ENCODE data around the gene MSL2.
"Not testable (repeated sequence)": the region's sequence is repeated elsewhere in the genome, so short reads cannot be mapped to it uniquely, and the experiment has no call there.

MSL2 gene

DNA sequence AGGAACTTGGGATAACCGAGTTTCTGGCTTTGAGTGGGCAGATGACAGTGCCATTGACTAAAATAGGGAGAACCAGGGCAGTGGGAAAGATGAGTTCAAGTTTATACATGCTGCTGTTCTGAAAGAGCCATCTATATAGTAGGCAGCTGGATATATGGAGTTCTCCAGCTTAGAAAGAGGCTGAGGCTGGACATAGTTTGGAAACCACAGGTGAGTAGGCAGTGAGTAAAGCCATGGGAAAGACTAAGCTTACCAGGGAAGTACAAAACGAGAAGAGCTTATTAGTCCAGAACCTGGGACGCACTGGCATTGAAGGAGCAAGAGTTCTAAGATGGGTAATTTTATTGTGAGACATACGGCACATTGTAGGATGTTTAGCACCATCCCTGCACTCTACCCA is 54.2 kb downstream of the MSL2 start:
- no peak for DNase-seq

DNA sequence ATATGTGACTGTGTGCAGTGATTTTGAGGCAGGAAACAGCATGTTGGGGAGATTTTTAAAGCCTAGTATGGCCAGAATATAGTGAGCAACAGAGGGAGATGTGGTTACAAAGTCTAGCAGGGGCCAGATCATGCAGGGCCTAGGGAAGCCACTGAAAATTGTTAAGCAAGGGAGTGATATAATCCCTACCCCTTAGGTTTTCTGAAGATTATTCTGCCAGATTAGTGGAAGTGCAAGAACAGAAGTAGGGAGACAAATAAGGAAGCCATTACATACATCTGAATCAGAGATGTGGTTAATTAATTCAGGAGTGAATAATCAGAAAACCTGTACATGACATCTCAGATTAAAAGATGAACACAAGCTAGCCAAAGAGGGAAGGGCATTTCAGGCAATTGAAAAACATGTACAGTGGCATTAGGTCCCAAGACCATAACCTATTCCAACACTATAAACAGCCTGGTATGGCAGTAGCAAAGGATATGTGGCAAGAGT is 54.8 kb downstream of the MSL2 start:
- no peak for DNase-seq

DNA sequence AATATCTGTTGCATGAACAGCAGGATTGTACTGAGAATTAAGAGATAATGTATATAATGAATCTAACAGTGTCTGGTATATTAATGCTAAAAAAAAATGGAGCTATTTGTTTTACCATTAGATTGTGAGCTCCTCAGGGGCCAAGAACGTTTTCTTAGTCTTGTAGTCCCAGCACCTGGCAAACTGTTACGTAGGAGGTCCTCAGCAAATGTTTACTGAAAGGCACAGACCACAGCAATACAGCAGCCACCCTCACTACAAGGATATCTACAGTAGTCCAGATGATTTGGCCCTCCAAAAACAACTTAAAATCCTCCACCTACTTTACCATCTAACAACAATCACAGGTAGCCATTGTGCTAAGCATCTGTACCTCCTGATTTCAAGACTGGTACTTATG is 59.7 kb downstream of the MSL2 start:
- DNase-seq: no peak

DNA sequence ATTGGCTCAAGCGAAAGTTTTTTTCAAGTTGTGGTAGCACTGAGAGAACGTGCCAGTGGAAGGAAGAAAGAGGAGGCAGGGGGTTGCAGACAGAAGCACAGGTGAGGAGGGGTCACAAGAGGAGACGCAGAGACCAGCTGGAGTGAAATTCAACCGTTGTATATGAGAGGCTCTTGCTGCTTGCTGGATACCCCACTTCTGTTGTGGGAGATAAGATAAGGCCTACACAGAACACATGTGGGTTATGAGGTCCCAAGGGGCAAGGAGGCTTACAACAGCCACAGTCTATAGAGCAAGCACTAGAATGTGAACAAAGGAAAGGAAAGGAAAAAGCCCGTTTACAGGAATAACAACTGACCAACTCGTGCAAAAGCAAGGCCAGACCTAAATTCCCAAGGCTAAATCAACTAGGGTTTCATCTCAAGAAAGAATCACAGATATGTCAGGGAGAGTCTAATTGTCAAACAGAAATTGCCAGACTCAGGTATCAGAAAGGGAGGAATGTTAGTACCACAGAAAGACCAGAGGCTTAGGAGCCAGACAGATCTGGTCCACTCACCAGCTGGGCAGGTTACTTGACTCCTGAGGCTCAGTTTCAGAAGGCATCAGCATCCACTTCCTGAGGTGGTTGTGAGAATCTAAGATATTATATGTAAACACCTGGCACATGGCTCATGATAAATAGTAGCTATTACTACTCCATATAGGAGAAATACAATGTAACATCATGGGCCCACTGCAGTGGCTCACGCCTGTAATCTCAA is 60.9 kb downstream of the MSL2 start:
- DNase-seq: no peak

DNA sequence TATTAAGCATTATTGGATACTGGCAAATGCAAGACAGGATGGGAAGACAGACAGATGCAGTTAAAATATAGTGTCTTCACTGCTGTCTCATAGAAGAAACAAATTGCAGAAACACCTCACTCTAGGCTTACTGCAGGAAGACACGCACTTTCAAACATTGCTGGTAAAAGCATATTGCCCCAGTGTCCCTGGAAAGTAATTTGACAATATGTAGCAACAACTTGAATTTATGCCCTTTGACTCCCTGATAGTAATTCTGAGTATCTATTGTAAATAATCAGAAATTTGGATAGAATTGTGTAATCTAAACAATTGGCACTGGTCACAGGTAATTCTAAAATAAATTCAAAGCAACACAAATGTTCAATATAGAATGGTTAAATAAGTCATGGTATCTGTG is 62.0 kb downstream of the MSL2 start:
- DNase-seq: no peak

DNA sequence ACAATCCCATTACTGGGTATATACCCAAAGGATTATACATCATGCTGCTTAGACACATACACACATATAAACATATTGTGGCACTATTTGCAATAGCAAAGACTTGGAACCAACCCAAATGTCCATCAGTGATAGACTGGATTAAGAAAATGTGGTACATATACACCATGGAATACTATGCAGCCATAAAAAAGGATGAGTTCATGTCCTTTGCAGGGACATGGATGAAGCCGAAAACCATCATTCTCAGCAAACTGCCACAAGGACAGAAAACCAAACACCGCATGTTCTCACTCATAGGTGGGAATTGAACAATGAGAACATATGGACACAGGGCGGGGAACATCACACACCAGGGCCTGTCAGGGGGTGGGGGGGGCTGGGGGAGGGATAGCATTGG is 64.5 kb downstream of the MSL2 start:
- DNase-seq: not testable (repeated sequence)

DNA sequence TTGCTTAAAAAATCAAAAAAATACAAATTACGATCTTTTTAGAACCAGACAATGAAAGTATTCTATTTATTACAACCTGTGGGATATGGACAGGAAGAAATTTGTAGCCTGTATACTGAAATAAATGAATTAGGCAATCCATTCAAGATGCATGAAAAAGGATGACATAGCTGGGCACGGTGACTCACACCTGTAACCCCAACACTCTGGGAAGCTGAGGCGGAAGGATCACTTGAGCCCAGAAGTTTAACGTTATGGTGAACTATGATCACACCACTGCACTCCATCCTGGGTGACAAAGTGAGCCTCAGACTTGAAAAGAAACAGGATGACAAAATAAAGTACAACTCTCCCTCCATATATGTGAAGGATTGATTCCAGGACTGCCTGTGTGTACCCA is 74.1 kb downstream of the MSL2 start:
- no peak for DNase-seq

DNA sequence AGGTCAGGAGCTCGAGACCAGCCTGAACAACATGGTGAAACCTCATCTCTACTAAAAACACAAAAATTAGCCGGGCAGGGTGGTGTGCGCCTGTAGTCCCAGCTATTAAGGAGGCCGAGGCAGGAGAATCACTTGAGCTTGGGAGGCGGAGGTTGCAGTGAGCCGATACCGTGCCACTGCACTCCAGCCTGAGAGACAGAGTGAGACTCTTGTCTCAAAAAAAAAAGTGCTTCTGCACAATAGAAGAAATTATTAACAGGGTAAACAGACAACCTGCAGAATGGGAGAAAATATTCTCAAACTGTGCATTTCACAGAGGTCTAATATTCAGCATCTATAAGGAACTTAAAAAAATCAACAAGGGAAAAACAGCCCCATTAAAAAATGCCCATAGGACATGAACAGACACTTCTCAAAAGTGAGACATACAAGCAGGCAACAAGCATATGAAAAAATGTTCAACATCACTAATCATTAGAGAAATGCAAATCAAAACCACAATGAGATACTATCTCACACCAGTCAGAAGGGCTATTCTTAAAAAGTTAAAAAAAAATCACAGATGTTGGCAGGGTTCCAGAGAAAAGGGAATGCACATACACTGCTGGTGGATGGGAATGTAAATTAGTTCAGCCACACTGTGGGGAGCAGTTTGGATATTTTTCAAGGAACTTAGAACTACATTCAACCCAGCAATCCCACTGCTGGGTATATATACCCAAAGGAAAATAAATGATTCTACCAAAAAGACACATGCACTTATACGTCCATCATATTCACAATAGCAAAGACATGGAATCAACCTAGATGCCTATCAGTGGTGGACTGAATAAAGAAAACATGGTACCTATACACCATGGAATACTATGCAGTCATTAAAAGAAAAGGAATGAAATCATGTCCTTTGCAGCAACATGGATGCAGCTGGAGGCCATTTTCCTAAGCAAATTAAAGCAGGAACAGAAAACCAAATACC is 75.5 kb downstream of the MSL2 start:
- DNase-seq: no peak

DNA sequence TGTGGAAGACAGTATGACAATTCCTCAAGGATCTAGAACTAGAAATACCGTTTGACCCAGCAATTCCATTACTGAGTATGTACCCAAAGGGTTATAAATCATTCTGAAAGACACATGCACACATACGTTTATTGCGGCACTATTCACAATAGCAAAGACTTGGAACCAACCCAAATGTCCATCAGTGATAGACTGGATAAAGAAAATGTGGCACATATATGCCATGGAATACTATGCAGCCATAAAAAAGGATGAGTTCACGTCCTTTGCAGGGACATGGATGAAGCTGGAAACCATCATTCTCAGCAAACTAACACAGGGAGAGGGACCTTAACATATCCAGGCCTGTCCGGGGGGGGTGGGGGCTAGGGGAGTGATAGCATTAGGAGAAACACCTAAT is 76.4 kb downstream of the MSL2 start:
- DNase-seq: not testable (repeated sequence)

DNA sequence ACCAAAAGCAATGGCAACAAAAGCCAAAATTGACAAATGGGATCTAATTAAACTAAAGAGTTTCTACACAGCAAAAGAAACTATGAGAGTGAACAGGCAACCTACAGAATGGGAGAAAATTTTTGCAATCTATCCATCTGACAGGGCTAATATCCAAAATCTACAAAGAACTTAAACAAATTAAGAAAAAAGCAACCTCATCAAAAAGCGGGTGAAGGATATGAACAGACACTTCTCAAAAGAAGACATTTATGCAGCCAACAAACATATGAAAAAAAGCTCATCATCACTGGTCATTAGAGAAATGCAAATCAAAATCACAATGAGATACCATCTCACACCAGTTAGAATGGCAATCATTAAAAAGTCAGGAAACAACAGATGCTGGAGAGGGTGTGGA is 76.8 kb downstream of the MSL2 start:
- not testable (repeated sequence) for DNase-seq

DNA sequence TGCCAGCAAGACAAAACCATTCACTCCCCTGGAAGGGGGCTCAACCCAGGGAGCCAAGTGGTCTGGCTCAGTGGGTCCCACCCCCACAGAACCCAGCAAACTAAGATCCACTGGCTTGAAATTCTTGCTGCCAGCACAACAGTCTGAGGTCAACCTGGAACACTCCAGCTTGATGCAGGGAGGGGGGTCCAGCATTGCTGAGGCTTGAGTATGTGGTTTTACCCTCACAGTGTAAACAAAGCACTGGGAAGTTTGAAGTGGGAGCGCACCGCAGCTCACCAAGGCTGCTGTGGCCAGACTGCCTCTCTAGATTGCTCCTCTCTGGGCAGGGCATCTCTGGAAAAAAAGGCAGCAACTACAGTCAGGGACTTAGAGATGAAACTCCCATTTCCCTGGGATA is 81.7 kb downstream of the MSL2 start:
- no peak for DNase-seq

DNA sequence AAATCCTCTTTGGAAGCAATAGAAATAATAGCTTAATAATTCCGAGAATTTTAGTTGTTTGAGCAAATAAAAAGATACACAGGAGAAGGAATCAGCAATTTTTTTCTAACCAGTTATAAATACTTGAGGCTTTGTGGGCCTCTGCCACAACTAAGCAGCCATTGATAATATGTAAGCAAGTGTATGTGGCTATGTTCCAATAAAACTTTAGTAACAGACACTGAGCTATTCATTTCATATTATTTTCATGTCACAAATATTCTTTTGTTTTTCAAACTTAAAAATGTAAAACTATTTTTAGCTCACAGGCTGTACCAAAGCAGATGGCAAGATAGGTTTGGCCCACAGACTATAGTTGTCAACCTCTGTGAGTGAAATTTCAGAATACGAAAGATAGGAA is 85.7 kb downstream of the MSL2 start:
- no peak for DNase-seq

DNA sequence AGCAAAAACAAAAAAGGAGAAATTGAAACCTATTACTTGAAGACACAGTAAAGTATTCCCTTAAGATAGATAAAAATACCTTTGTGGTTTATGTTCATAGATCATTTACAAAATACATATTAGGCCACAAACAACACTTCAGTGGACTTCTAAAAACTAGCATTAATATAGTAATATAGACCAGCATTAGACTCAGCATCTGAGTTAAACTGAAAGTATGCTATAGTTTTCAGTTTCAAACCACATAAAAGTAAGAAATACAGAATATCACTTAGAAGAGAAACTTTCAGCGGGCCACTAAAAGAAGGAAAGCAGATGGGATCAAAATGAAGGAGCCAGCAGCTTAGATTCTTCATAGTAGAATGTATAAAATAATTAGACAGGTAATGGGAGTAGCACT is 86.6 kb downstream of the MSL2 start:
- no peak for DNase-seq

DNA sequence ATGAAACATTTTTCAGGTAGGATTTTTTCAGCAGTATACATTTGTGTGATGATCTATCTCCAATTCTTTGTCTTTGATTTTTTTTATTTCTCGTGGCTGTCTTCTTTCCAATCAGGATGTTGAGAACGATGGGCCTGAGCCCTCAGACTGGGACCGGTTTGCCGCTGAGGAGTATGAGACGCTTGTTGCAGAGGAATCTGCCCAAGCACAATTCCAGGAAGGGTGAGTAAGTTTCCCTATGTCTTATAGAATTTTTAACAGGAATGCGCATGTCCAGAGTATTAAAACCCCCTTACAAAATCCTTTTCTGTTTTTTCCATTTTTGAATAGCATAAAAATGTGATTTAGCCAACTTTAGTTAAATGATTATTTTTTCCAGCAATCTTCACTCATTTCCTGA is 90.0 kb downstream of the MSL2 start:
- DNase-seq: no peak

DNA sequence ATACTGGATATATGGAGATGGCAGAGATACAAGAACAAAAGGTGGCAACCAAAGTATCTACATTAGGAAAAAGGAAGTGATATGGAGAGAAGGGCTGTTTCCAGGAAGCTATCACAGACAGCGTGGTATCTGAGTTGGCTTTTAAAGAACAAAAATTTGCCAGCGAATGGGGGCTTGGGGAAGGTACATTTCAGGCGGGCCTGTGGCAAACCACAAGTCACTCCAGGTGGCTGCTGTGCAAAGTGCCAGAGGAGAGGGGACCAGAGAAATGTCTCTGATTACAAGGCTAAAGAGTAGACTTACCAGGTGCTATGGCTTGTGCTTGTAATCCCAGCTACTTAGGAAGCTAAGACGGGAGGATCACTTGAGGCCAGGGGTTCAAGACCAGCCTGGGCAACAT is 91.1 kb downstream of the MSL2 start:
- DNase-seq: no peak

Data from DMS 273 treated with DMSO at 0.1 percent for 48 hours (cell line).